GM10248 (cell line): ENCODE results near the gene TSPAN12.

Source experiments
- CTCF ChIA-PET: fragments of 300-600 bp; sonication (Branson Sonifier 250); formaldehyde crosslinking; extraction: SDS; loops from one replicate; lab custom pipeline; 2021; ENCODE audit warnings: antibody characterized with exemption; lab: Yijun Ruan, JAX
- POLR2A ChIA-PET: fragments of 350-650 bp; sonication (Branson Sonifier 250); formaldehyde crosslinking; extraction: SDS; loops from one replicate; lab custom pipeline; 2020; ENCODE audit warnings: antibody characterized with exemption; lab: Yijun Ruan, JAX
- DNase-seq: peaks from one replicate; pipeline ENCODE4 v3.0.0; 2012; ENCODE audit errors: extremely low spot score
- CTCF ChIP-seq: IDR thresholded peaks from 2 replicates; pipeline ENCODE4 v1.5.1; 2012; ENCODE audit warnings: mild to moderate bottlenecking, low read depth; ENCODE audit errors: extremely low read depth, missing control alignments, control extremely low read depth

Gene TSPAN12

DNA sequence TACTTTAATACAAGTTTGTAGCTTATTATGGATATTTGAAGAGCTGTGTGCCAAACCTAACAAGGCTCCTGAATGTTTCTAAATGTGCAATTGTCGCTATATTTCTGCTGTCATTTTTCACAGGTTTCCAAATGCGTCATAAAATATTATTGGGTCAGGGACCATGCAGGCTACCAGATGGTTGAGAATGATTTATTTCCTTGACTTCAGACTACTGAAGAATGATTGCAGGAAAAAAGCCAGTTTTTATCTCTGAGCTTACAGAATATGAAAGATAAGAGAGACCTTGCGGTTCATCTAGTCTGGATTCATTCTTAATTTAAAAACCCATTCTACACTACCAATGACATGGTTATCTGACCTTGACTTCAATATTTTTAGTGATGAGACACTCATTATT, 55.2 kb downstream of the TSPAN12 start:
- no peak for DNase-seq
- POLR2A ChIA-PET, result no interaction called here

DNA sequence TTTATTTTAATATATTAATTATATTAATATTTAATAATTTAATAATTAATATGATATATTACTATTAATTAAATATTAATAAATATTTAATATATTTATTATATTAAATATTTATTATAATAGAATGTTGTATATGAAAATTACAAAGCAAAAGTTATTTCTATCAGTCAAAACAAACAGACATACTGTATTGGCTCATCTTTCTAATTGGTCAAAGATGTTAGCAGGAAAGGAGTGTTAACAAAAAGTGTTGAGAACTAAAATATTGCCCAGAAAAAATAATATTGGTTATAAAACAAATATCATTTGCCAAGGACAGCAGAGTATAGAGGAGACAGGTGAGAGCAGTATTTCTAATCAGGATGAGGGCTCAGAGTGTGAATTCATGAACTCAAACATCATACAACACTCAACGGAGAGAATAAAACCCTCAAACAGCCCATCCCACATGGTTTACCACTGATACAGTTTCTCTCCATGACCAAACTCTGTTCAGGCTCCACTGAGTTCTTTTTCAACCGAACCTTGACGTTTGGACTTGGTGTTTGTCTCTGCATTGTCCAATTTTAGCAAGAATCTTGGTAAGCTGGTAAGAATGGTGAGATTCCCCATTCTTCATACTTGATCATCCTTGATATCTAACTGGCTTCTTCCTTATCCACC, 58.0 kb downstream of the TSPAN12 start:
- POLR2A ChIA-PET, result no interaction called here
- CTCF ChIA-PET, result interaction anchor here (11.2 kb wide), 1 partner anchor 12 kb away, joined by 155 read pairs; no protein-coding TSS in a partner anchor
- no peak for DNase-seq
- no peak for TF ChIP-seq CTCF

More for the DNA sequence above, 55.2 kb downstream of the TSPAN12 start:
- CTCF ChIA-PET, result interaction anchor here (0.8 to 11.2 kb wide), 2 partner anchors 15 to 131 kb away, joined by 3 to 155 read pairs; no protein-coding TSS in a partner anchor
- TF ChIP-seq CTCF, result no peak

GRCh38 chr7:120799147-120799546, 58.8 kb downstream of the TSPAN12 start:
- POLR2A ChIA-PET, result no interaction called here
- DNase-seq, result no peak
- CTCF ChIA-PET, result interaction anchor here (0.7 to 1.4 kb wide), 4 partner anchors 8 to 142 kb away, joined by 3 read pairs; no protein-coding TSS in a partner anchor
- TF ChIP-seq CTCF, result no peak

- ChIA-PET POLR2A (no interaction called here), CTCF (interaction anchor here (1.4 to 4.3 kb wide), 4 partner anchors 9 to 311 kb away, joined by 3 to 36 read pairs (median 6); no protein-coding TSS in a partner anchor)
- no peak for TF ChIP-seq CTCF
- DNase-seq, result no peak
These were observed 60.8 kb downstream of the TSPAN12 start for GRCh38 chr7:120797026-120797645.

GRCh38 chr7:120794106-120794729, 63.7 kb downstream of the TSPAN12 start:
- TF ChIP-seq CTCF, result no peak
- DNase-seq, result no peak
- POLR2A ChIA-PET, result no interaction called here
- CTCF ChIA-PET, result interaction anchor here (0.8 to 4.3 kb wide), 9 partner anchors 8 to 1200 kb away, joined by 3 to 36 read pairs (median 3); no protein-coding TSS in a partner anchor

GRCh38 chr7:120793213-120793936, 64.6 kb downstream of the TSPAN12 start:
- no peak for DNase-seq
- TF ChIP-seq CTCF, result no peak
- ChIA-PET CTCF (interaction anchor here (0.9 to 11.8 kb wide), 21 partner anchors 10 to 307 kb away, joined by 3 to 155 read pairs (median 6); partner anchors contain the start of gene TSPAN12), POLR2A (no interaction called here)
